ENCODE results near the gene SERPINB5.

DNA sequence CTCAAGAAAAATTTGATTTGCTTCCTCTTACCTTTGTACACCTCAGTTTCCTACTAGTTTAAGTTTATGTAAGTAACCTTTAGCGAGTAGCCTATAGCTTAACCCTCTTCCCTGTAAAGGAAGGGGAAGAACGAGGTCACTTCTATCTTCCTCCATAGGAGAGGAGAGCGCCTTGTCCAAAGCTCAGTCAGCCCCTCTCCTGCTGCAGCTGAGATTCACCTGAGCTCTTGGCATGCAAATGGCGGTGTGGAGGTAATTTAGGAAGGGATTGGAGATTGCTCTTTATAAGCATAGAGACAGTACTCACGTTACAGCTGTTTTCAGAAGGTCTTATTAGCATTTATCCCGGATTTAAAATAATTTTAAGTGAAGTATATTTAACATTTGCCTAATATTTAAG, 37.6 kb downstream of the SERPINB5 start:
- no peak for TF ChIP-seq TAF1 (IDR thresholded peaks at IDR 0.05; ENCODE audit: low read depth, low read length)
- TF ChIP-seq SPI1 (IDR thresholded peaks at IDR 0.05; ENCODE audit: low read depth, low read length) = no peak
- TF ChIP-seq POU2F2 (IDR thresholded peaks at IDR 0.05; ENCODE audit: low read depth, low read length) = no peak
- TF ChIP-seq POLR2AphosphoS5 (IDR thresholded peaks at IDR 0.05; ENCODE audit: low read depth, low read length) = no peak
- no peak for TF ChIP-seq POLR2A (IDR thresholded peaks at IDR 0.05; ENCODE audit: low read depth, low read length)
- no peak for TF ChIP-seq PAX5 (IDR thresholded peaks at IDR 0.05; ENCODE audit: insufficient read depth, low read length, severe bottlenecking)

Data from GM12891 (cell line).